SK-N-MC (cell line): ENCODE data around the gene DNAH17.

Experiments used
- FOXP2 ChIP-seq: optimal IDR thresholded peaks from 2 replicates; pipeline ENCODE3; 2011; ENCODE audit warnings: mild to moderate bottlenecking, moderate library complexity; ENCODE audit not compliant: insufficient read depth; ENCODE audit errors: extremely low read length, control extremely low read depth
- POLR2AphosphoS5 ChIP-seq: IDR thresholded peaks from 2 replicates; pipeline ENCODE4 v1.6.1; 2012; ENCODE audit warnings: mild to moderate bottlenecking, low read depth, low read length, borderline replicate concordance

DNA sequence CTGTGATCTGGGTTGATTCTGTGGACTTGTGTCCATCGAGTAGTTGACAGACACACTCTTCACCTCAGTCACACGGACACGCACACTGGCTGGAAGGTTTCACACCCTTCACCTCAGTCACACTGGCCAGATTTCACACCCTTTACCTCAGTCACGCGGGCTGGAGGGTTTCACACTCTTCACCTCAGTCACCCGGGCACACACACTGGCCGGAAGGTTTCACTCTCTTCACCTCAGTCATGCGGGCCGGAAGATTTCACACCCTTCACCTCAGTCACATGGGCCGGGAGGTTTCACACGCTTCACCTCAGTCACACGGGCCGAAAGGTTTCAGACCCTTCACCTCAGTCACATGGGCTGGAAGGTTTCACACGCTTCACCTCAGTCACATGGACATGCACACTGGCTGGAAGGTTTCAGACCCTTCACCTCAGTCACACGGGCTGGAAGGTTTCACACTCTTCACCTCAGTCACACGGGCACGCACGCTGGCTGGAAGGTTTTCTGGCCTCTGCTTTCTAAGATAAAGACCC is 102.5 kb downstream of the DNAH17 start:
- TF ChIP-seq POLR2AphosphoS5, result no peak
- TF ChIP-seq FOXP2, result no peak
